ENCODE data around the gene CEP85L. TPM values are rescaled to one million over a fixed set of nuclear protein-coding genes. Genes with fewer than 3 reads are reported as not detected.

The CEP85L gene
- total RNA-seq, 1 donor from 2014 or later = 16.8 TPM

DNA sequence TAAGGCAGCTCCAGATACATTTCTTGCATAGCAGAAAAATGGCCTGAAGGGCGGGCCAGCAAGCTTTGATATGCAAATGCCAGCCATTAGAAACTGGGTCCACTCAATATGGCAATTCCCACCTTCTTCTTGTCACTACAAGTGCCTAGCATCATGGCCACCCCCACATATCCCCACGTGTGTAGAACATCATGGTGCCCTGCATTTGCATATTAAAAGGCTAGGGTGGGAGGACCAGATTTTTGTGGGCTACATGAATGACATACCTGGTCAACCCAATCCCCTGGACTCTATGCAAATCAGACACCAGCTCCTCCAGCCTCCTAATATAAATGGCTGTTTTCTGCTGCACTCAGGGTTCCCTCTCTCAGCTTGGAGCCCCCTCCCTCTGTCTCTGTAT lies 71.6 kb downstream of the CEP85L start:
- peaks cover 33% of the 10 kb centered on the region for H3K36me3 Mint-ChIP-seq (ENCODE audit: low read depth)
- peaks cover 9% of the 10 kb centered on the region for H3K9me3 Mint-ChIP-seq
- TF ChIP-seq, protein P1, sequence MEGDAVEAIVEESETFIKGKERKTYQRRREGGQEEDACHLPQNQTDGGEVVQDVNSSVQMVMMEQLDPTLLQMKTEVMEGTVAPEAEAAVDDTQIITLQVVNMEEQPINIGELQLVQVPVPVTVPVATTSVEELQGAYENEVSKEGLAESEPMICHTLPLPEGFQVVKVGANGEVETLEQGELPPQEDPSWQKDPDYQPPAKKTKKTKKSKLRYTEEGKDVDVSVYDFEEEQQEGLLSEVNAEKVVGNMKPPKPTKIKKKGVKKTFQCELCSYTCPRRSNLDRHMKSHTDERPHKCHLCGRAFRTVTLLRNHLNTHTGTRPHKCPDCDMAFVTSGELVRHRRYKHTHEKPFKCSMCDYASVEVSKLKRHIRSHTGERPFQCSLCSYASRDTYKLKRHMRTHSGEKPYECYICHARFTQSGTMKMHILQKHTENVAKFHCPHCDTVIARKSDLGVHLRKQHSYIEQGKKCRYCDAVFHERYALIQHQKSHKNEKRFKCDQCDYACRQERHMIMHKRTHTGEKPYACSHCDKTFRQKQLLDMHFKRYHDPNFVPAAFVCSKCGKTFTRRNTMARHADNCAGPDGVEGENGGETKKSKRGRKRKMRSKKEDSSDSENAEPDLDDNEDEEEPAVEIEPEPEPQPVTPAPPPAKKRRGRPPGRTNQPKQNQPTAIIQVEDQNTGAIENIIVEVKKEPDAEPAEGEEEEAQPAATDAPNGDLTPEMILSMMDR (conservative IDR thresholded peaks at IDR 0.05) = no peak
- H3K27ac Mint-ChIP-seq (ENCODE audit: unreplicated experiment) = no peak overlapping the region
- no peaks in the 10 kb centered on the region for H3K27me3 Mint-ChIP-seq (ENCODE audit: low read depth)
- no peak for DNase-seq (ENCODE audit: low read depth, low spot score)
- H3K4me1 Mint-ChIP-seq = peaks cover 3% of the 10 kb centered on the region
- H3K4me3 Mint-ChIP-seq = no peak overlapping the region

DNA sequence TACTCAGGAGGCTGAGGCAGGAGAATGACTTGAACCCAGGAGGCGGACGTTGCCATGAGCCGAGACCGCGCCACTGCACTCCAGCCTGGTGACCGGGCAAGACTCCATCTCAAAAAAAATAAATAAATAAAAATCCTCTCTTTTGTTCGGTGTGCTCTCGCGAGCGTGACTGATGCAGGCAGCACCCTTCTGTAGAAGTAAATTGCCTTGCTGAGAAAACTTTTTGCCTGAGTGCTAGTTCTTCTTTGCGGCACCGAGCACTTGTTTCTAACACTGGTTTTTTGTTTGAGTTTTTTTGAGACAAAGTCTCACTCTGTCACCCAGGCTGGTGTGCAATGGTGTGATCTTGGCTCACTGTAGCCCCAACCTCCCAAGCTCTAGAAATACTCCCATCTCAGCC lies 72.8 kb downstream of the CEP85L start:
- TF ChIP-seq, protein P1 (conservative IDR thresholded peaks at IDR 0.05) = no peak
- Mint-ChIP-seq H3K4me1 (peaks cover 8% of the 10 kb centered on the region), H3K27ac (ENCODE audit: unreplicated experiment) (no peak overlapping the region), H3K9me3 (peaks cover 13% of the 10 kb centered on the region), H3K4me3 (no peak overlapping the region), H3K27me3 (ENCODE audit: low read depth) (no peaks in the 10 kb centered on the region), H3K36me3 (ENCODE audit: low read depth) (peaks cover 43% of the 10 kb centered on the region)
- DNase-seq (ENCODE audit: low read depth, low spot score) = no peak

DNA sequence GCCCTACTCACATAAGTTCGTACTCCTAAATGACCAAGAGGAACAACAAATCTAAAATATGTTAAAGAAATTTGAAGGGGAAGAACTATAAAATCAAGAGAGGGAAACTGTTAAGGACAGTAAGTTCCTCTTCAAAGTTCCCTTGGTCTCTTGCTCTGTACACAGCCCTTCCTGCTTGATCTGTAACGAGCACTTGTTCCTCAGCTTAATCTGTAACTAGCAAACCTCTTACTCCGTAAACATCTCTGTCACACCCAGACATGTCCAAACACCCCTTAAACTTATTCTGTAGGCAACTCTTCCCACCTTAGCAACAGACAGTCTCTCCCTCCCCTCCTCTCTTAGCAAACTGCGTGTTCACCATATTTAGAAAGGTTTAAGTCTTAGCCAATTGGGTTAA lies 73.4 kb downstream of the CEP85L start:
- Mint-ChIP-seq H3K9me3 (peaks cover 13% of the 10 kb centered on the region), H3K4me1 (peaks cover 8% of the 10 kb centered on the region), H3K27ac (ENCODE audit: unreplicated experiment) (no peak overlapping the region), H3K36me3 (ENCODE audit: low read depth) (peaks cover 43% of the 10 kb centered on the region), H3K4me3 (no peak overlapping the region), H3K27me3 (ENCODE audit: low read depth) (no peaks in the 10 kb centered on the region)
- no peak for DNase-seq (ENCODE audit: low read depth, low spot score)
- TF ChIP-seq, protein P1 (conservative IDR thresholded peaks at IDR 0.05) = no peak

DNA sequence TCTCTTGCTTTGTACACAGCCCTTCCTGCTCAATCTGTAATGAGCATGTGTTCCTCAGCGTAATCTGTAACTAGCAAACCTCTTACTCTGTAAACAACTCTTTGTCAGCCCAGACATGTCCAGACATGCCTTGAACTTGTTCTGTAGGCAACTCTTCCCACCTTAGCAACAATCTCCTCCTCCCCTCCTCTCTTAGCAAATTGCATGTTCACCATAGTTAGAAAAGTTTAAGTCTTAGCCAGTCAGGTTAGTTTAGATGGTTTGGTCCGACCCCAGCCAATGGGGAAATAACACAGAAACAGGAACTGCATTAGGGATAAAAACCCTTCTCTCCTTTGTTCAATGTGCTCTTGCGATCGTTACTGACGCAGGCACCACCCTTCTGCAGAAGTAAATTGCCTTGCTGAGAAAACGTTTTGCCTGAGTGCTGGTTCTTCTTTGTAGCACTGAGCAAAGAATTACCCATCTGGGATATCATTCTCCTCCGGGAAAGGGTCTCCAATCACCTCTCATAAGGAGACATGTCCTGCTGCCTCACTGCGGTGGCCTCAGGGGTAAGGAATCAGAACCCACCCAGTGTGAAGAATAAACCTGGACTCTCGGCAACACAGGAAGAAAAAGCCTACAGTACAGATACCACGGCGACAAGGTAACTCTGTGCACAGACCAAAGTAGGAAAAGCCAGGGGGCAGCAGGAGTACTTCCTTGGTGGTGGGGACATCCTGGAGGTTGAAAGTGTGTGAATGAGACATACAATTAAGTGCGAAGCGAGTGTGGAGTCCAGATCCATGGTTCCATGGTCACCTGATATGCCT lies 77.1 kb downstream of the CEP85L start:
- Mint-ChIP-seq H3K27ac (ENCODE audit: unreplicated experiment) (peak overlapping the region; percentile 60), H3K4me1 (peaks cover 5% of the 10 kb centered on the region), H3K4me3 (no peak overlapping the region), H3K9me3 (peaks cover 11% of the 10 kb centered on the region), H3K27me3 (ENCODE audit: low read depth) (no peaks in the 10 kb centered on the region), H3K36me3 (ENCODE audit: low read depth) (peaks cover 41% of the 10 kb centered on the region)
- TF ChIP-seq, protein P1 (conservative IDR thresholded peaks at IDR 0.05) = no peak
- DNase-seq (ENCODE audit: low read depth, low spot score) = no peak

DNA sequence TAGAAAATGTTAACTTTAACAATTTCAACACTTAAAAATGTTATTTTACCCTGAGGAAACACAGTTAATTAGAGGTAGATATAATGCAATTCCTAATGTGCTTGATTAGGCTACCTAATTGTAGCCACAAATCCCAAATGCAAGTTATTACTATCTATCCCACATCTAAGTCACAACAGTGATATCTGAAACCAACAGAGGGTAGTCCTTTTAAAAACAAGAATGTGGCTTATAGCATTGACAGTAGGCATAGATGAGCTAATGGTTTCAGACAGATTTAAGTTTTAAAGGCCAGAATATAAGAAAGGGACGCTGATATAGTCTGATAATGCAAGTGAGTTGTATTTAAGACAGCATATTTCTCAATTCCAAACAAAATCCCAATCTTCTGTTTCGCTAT lies 80.3 kb downstream of the CEP85L start:
- no peak overlapping the region for H3K27ac Mint-ChIP-seq (ENCODE audit: unreplicated experiment)
- no peaks in the 10 kb centered on the region for H3K27me3 Mint-ChIP-seq (ENCODE audit: low read depth)
- H3K9me3 Mint-ChIP-seq = peaks cover 9% of the 10 kb centered on the region
- peaks cover 5% of the 10 kb centered on the region for H3K4me1 Mint-ChIP-seq
- DNase-seq (ENCODE audit: low read depth, low spot score) = no peak
- peaks cover 22% of the 10 kb centered on the region for H3K36me3 Mint-ChIP-seq (ENCODE audit: low read depth)
- TF ChIP-seq, protein P1 (conservative IDR thresholded peaks at IDR 0.05) = no peak
- no peak overlapping the region for H3K4me3 Mint-ChIP-seq
